NCI-H2227 (cell line): ENCODE data around the gene MAZ.
"Not testable (repeated sequence)": the region's sequence is repeated elsewhere in the genome, so short reads cannot be mapped to it uniquely, and the experiment has no call there.

ENCODE experiments used
- DNase-seq: peaks from one replicate; lab custom pipeline; 2025; ENCODE audit not compliant: unreplicated experiment; lab: John Stamatoyannopoulos, UW

The MAZ gene

GRCh38 chr16:29784157-29784556 is 22.2 kb upstream of the MAZ start:
- no peak for DNase-seq

DNA sequence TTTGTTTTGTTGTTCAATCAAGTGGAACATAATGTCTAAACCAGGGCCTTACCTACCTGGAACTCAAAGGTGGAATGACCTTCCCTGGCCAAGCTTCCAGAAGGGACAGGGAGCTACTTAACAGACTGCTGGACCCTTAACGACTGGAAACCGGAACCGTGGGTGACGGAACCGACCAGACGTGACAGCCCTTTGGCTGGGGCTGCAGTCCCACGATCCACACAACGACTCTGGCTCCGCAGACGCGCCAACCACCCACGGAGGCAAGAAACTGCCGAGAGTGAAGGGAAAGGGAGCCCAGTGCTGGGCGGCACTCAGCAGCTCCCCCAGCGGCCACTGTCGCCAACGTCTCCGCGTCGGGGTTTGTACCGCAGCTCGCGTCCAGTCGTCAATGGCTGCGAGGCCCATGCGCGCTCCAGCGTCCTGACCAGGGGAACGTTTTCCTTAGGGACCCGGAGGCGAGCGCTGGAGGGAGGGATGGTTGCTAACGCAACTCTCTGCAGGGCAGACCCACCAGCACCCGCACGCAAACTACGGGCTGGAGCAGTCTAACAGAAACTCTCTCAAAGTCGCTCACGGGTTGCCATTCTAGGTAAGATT is 21.3 kb upstream of the MAZ start:
- no peak for DNase-seq

DNA sequence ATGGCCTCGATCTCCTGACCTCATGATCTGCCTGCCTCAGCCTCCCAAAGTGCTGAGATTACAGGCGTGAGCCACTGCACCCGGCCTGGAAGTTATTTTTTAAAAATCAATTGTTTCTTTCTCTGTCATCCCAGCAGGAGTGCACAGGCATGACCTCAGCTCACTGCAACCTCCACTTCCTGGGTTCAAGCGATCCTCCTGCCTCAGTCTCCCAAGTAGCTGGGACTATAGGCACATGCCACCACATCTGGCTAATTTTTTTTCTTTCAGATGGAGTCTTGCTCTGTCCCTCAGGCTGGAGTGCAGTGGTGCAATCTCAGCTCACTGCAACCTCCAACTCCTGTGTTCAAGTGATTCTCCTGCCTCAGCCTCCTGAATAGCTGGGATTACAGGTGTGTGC is 19.2 kb upstream of the MAZ start:
- DNase-seq, result not testable (repeated sequence)

GRCh38 chr16:29789775-29790182 is 16.6 kb upstream of the MAZ start:
- DNase-seq, result no peak

DNA sequence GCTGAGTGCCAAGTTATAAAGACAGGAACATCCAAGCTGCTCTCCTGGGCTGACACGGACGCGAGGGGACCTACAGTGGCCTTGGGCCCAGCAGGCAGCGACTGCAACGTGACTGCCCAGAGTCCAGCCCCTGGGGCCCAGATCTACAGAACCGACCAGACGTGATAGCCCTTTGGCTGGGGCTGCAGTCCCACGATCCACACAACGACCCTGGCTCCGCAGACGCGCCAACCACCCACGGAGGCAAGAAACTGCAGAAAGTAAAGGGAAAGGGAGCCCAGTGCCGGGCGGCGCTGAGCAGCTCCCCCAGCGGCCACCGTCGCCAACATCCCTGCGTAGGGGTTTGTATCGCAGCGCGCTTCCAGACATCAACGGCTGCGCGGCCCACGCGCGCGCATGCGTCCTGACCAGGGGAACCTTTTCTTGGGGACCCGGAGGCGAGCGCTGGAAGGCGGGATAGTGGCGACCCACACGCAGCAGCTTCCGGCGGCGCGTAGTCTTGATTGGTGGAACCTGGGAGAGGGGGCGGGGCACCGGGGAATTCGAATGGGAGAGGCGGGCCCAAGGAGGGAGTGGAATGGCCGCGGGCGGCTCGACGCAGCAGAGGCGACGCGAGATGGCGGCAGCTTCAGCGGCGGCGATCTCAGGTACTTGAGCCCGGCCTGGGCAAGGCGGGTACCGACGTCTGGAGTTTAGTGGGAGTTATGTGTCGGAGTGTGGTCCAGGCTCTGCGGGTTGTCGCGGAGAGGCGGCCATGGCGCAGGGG is 16.0 kb upstream of the MAZ start, which contains the start of gene KIF22:
KIF22 (plus strand) TSS at position 569 of the 766 bp plus-strand sequence; CDS start at position 578, 9 bp downstream.
- peak; percentile 99 for DNase-seq

DNA sequence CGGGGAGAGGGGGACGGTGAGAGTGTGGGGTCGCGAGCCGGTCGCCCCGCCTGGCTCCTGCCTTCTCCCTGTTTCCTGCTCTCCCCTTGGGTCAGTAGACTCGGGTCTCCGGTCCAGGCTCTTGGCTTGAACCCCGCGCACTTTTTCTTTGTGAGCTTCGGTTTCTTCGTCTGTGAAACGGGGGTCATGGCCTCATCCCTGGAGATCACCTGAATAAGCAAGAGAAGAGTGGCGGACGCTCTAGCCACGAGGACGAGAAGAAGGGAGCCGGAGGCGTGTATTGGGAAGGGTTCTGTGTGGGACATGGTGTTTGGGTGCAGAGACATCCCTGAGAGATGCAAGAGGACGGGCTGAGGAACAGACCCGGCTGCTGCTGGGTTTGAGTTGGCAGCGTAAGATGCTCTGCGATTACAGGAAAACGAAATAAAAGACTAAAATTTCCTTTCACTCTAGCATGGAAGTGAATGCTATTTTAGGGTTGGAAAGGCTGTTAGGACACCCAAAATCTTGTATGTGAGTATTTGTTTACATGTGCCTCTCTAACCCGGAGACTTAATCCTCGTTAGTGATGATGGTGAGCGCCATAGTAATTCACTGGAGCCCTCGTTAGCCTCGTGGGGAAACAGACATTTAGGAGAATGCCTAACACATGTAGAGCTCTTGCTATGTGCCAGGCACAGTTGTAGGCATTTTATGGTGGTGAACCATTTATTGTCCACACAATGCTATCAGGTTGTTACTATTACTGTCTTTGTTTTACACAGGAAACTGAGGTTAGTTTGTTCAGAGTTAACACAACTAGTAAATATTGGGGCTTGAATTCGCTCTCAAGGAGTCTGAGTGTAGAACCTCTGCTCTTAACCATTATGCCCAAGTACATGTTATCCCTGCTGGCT is 15.1 kb upstream of the MAZ start:
- no peak for DNase-seq

GRCh38 chr16:29791845-29792807 is 14.2 kb upstream of the MAZ start:
- DNase-seq, result no peak

DNA sequence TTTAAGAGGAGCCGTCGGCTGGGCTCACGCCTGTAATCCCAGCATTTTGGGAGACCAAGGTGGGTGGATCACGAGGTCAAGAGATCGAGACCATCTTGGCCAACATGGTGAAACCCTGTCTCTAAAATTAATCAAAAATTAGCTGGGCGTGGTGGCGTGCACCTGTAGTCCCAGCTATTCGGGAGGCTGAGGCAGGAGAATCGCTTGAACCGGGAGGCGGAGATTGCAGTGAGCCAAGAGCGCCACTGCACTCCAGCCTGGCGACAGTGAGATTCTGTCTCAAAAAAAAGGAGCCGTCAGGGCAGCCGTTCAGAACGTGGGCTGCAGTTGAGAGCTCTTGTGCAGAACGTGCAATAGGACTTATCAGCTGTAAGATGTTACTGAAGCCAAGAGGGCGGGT is 13.2 kb upstream of the MAZ start:
- not testable (repeated sequence) for DNase-seq

DNA sequence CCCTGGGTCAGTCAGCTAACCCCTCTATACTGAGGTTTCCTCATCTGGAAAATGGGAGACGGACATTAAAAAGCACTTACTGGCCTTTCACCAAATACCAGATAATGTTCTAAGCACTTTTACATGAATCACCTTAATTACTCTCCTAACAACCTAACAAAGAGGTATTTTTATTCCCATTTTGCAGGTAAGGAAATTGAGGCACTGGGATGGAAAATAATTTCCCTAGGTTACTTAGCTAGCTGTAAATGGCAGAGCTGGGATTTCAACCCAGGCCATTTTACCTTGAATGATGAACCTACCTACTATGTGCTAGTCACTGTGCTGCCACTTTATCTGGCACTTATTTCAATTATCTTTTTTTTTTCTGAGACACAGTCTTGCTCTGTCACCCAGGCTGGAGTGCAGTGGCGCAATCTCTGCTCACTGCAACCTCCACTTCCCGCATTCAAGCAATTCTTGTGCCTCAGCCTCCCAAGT is 12.1 kb upstream of the MAZ start:
- DNase-seq, result no peak

DNA sequence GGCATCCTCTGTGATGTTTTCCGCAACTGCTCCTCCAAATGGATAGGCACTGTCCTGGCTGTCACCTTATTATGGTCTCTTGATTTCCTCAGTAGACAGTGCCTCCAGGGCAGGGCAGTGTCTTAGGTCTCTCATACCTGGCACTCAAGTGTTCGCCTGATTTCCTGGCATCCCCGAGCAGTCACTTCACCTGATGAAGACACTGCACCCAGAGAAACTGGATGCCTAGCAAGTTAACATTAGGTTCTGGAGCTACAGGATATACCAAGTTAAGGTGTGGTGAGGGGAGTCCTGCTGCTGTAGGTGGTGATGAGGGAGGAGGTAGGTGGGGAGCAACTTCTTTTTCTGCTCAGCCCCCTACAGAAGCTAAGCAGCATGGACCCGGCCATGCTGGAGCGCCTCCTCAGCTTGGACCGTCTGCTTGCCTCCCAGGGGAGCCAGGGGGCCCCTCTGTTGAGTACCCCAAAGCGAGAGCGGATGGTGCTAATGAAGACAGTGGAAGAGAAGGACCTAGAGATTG is 3.9 kb upstream of the MAZ start:
- DNase-seq, result no peak

- no peak for DNase-seq
Observed at GRCh38 chr16:29804020-29804419, 2.3 kb upstream of the MAZ start.

DNA sequence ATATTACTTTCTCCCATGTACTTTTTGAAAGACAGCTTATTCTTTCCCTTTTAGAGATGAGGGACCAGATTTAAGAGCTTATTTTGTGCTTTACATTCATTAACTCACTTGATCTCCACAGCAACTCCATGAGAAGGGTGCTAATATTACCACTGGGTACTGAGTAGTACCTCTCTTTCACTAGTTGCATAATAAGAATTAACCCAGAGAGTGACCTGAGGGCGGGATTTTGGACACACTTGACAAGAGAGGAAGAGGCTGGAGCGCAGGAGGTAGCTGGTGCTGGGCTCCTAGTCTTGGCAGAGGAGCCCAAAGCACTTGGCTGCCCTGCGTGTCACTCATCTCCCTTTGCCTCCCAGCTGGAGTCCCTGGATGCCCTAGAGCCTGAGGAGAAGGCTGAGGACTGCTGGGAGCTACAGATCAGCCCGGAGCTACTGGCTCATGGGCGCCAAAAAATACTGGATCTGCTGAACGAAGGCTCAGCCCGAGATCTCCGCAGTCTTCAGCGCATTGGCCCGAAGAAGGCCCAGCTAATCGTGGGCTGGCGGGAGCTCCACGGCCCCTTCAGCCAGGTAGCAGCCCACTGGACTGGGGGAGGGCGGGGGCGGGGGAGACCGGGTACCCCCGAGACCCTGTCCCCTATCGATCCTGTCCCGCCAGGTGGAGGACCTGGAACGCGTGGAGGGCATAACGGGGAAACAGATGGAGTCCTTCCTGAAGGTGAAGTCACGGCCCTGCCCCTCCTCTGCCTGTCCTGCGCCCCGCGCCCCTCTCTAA is 1.7 kb upstream of the MAZ start:
- peak; percentile 62 for DNase-seq

GRCh38 chr16:29805232-29806098 is 864 bp upstream of the MAZ start:
- DNase-seq, result peak; percentile 99

DNA sequence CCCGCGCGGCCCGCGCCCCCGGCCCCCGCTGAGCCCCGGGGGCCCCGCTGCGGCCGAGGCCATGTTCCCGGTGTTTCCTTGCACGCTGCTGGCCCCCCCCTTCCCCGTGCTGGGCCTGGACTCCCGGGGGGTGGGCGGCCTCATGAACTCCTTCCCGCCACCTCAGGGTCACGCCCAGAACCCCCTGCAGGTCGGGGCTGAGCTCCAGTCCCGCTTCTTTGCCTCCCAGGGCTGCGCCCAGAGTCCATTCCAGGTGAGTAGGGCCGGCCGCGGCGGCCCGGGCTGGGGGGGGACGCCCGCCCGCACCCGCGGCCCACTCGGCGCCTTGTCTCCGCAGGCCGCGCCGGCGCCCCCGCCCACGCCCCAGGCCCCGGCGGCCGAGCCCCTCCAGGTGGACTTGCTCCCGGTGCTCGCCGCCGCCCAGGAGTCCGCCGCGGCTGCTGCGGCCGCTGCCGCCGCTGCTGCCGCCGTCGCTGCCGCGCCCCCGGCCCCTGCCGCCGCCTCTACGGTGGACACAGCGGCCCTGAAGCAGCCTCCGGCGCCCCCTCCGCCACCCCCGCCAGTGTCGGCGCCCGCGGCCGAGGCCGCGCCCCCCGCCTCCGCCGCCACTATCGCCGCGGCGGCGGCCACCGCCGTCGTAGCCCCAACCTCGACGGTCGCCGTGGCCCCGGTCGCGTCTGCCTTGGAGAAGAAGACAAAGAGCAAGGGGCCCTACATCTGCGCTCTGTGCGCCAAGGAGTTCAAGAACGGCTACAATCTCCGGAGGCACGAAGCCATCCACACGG is 504 bp downstream of the MAZ start:
- DNase-seq, result peak; percentile 76

DNA sequence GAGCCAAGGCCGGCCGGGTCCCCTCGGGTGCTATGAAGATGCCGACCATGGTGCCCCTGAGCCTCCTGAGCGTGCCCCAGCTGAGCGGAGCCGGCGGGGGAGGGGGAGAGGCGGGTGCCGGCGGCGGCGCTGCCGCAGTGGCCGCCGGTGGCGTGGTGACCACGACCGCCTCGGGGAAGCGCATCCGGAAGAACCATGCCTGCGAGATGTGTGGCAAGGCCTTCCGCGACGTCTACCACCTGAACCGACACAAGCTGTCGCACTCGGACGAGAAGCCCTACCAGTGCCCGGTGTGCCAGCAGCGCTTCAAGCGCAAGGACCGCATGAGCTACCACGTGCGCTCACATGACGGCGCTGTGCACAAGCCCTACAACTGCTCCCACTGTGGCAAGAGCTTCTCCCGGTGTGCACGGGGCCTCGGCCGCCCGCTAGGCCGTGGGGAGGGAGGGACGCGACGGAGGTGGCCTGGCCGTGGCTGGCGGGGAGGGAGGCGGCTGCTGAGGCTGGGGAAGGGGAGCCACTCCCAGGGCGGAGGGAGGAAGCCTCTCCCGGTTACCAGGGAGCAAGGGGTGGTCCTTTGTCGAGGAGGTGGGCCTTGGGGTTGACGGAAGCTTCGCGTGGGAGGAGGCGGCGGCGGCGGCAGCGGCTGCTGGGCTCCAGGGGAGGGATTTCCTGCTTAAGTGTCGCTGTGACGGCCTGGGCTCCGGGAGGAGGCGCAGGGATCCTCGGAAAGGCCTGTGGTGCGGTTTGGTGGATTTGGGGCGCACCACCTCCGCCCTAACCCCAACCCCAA is 1.3 kb downstream of the MAZ start:
- peak; percentile 92 for DNase-seq

GRCh38 chr16:29808219-29808900 is 2.0 kb downstream of the MAZ start:
- DNase-seq, result no peak
